MM.1S (cell line): ENCODE data around the gene ARFRP1.
A peak's percentile ranks its signal among the peaks of the same experiment; 100 is the strongest.

Source experiments
- DNase-seq: peaks from one replicate; pipeline ENCODE4 v3.0.0-alpha.2; 2015
- H2AFZ ChIP-seq: fragments of 300-600 bp; sonication (generic); 2 replicates; pipeline ENCODE4 v1.6.0; 2016; ENCODE audit warnings: antibody characterized with exemption, low read length
- H3F3A ChIP-seq: fragments of 300-600 bp; sonication (generic); 2 replicates; pipeline ENCODE4 v1.6.1; 2016; ENCODE audit warnings: mild to moderate bottlenecking, antibody characterized with exemption, low read length, moderate library complexity, mixed read lengths; ENCODE audit not compliant: insufficient read depth
- H3K27ac ChIP-seq: fragments of 300-600 bp; sonication (generic); 2 replicates; pipeline ENCODE4 v1.5.1; 2016; ENCODE audit warnings: mild to moderate bottlenecking, low read length
- H3K27me3 ChIP-seq: fragments of 300-600 bp; sonication (generic); replicated peaks from 2 replicates; pipeline ENCODE4 v1.6.0; 2016; ENCODE audit warnings: low read length; ENCODE audit not compliant: insufficient read depth
- H3K36me3 ChIP-seq: fragments of 300-600 bp; sonication (generic); replicated peaks from 2 replicates; pipeline ENCODE4 v1.6.1; 2016; ENCODE audit warnings: mild to moderate bottlenecking, low read length, mixed read lengths; ENCODE audit not compliant: insufficient read depth
- H3K4me1 ChIP-seq: fragments of 300-600 bp; sonication (generic); 2 replicates; pipeline ENCODE4 v1.6.1; 2016; ENCODE audit warnings: low read length, mixed read lengths
- H3K4me2 ChIP-seq: fragments of 300-600 bp; sonication (generic); 2 replicates; pipeline ENCODE4 v1.6.0; 2016; ENCODE audit warnings: low read depth, low read length
- H3K4me3 ChIP-seq: fragments of 300-600 bp; sonication (generic); 2 replicates; pipeline ENCODE4 v1.5.1; 2016; ENCODE audit warnings: low read length, mixed read lengths
- H3K79me2 ChIP-seq: fragments of 300-600 bp; sonication (generic); 2 replicates; pipeline ENCODE4 v1.6.1; 2016; ENCODE audit warnings: mixed run types, low read length, mixed read lengths
- H3K9ac ChIP-seq: fragments of 300-600 bp; sonication (generic); 2 replicates; pipeline ENCODE4 v1.6.1; 2016; ENCODE audit warnings: low read length, mixed read lengths
- H3K9me2 ChIP-seq: fragments of 300-600 bp; sonication (generic); replicated peaks from 2 replicates; pipeline ENCODE4 v1.6.1; 2016; ENCODE audit warnings: mild to moderate bottlenecking, low read length, mixed read lengths; ENCODE audit not compliant: insufficient read depth
- H3K9me3 ChIP-seq: fragments of 300-600 bp; sonication (generic); replicated peaks from 2 replicates; pipeline ENCODE4 v1.6.1; 2016; ENCODE audit warnings: mild to moderate bottlenecking, low read length, mixed read lengths; ENCODE audit not compliant: insufficient read depth
- H4K20me1 ChIP-seq: fragments of 300-600 bp; sonication (generic); 2 replicates; pipeline ENCODE4 v1.6.1; 2016; ENCODE audit warnings: mild to moderate bottlenecking, low read length, moderate library complexity, mixed read lengths; ENCODE audit not compliant: insufficient read depth
- CTCF ChIP-seq: fragments of 300-600 bp; sonication (generic); IDR thresholded peaks from 2 replicates; pipeline ENCODE4 v1.5.1; 2016; ENCODE audit warnings: antibody characterized with exemption, low read length, mixed read lengths
- EZH2 ChIP-seq: fragments of 300-600 bp; sonication (generic); optimal IDR thresholded peaks from 2 replicates; pipeline ENCODE3; 2017; ENCODE audit warnings: low read depth, mild to moderate bottlenecking, antibody characterized with exemption, low read length, mixed read lengths
- EZH2phosphoT487 ChIP-seq: fragments of 300-600 bp; sonication (generic); IDR thresholded peaks from 2 replicates; pipeline ENCODE4 v1.6.1; 2018; ENCODE audit warnings: antibody characterized with exemption, low read length

ARFRP1 gene

GRCh38 chr20:63653974-63654668 lies 53.7 kb downstream of the ARFRP1 start:
- no peak overlapping the region for H3K9ac ChIP-seq

GRCh38 chr20:63653041-63653973 lies 54.5 kb downstream of the ARFRP1 start, which contains the start of gene STMN3:
Gene STMN3 (minus strand): TSS chr20:63653424. CDS start chr20:63653345, 79 bp downstream.
- peak; percentile 70 for DNase-seq
- Histone ChIP-seq H3K27ac (no peak within 1 kb of the TSS), H3F3A (no peaks in the 10 kb centered on the region), H3K27me3 (peaks cover 53% of the 10 kb centered on the region), H2AFZ (no peak within 1 kb of the TSS), H3K4me3 (no peak within 1 kb of the TSS), H3K9me3 (no peaks in the 10 kb centered on the region), H3K4me1 (no peaks in the 10 kb centered on the region), H3K9ac (no peak within 1 kb of the TSS), H3K36me3 (no peaks in the 10 kb centered on the region), H3K4me2 (no peak within 1 kb of the TSS), H3K79me2 (no peaks in the 10 kb centered on the region), H4K20me1 (no peaks in the 10 kb centered on the region), H3K9me2 (no peaks in the 10 kb centered on the region)
- TF ChIP-seq CTCF, result no peak

More at GRCh38 chr20:63653974-63654668, 53.7 kb downstream of the ARFRP1 start:
- TF ChIP-seq EZH2phosphoT487, result no peak
- TF ChIP-seq EZH2, result no peak
- no peak for TF ChIP-seq CTCF
- no peak overlapping the region for H3K4me2 ChIP-seq
- no peak overlapping the region for H2AFZ ChIP-seq
- H3K9me3 ChIP-seq, result no peaks in the 10 kb centered on the region
- H3K79me2 ChIP-seq, result peaks cover 7% of the 10 kb centered on the region
- peaks cover 45% of the 10 kb centered on the region for H3K27me3 ChIP-seq
- H3K9me2 ChIP-seq, result no peaks in the 10 kb centered on the region
- no peaks in the 10 kb centered on the region for H4K20me1 ChIP-seq
- no peak for DNase-seq
- H3F3A ChIP-seq, result no peaks in the 10 kb centered on the region
- H3K4me3 ChIP-seq, result no peak overlapping the region
- no peak overlapping the region for H3K27ac ChIP-seq
- no peaks in the 10 kb centered on the region for H3K36me3 ChIP-seq
- H3K4me1 ChIP-seq, result no peaks in the 10 kb centered on the region

- H3F3A ChIP-seq, result no peaks in the 10 kb centered on the region
- H2AFZ ChIP-seq, result no peak overlapping the region
- no peak overlapping the region for H3K4me2 ChIP-seq
- TF ChIP-seq EZH2phosphoT487 (no peak), CTCF (no peak), EZH2 (no peak)
- no peaks in the 10 kb centered on the region for H3K36me3 ChIP-seq
- no peak for DNase-seq
- no peak overlapping the region for H3K9ac ChIP-seq
- H3K9me3 ChIP-seq, result no peaks in the 10 kb centered on the region
- H3K4me3 ChIP-seq, result no peak overlapping the region
- no peak overlapping the region for H3K27ac ChIP-seq
- H3K9me2 ChIP-seq, result no peaks in the 10 kb centered on the region
- no peaks in the 10 kb centered on the region for H3K4me1 ChIP-seq
- H4K20me1 ChIP-seq, result no peaks in the 10 kb centered on the region
- no peaks in the 10 kb centered on the region for H3K79me2 ChIP-seq
- peaks cover 57% of the 10 kb centered on the region for H3K27me3 ChIP-seq
Observed at GRCh38 chr20:63652192-63652980, 55.4 kb downstream of the ARFRP1 start.
